Measurements from ENCODE around the gene PLEKHM2.

GRCh38 chr1:15719381-15720120 lies 35.4 kb downstream of the PLEKHM2 start:
- TF ChIP-seq, protein P1, sequence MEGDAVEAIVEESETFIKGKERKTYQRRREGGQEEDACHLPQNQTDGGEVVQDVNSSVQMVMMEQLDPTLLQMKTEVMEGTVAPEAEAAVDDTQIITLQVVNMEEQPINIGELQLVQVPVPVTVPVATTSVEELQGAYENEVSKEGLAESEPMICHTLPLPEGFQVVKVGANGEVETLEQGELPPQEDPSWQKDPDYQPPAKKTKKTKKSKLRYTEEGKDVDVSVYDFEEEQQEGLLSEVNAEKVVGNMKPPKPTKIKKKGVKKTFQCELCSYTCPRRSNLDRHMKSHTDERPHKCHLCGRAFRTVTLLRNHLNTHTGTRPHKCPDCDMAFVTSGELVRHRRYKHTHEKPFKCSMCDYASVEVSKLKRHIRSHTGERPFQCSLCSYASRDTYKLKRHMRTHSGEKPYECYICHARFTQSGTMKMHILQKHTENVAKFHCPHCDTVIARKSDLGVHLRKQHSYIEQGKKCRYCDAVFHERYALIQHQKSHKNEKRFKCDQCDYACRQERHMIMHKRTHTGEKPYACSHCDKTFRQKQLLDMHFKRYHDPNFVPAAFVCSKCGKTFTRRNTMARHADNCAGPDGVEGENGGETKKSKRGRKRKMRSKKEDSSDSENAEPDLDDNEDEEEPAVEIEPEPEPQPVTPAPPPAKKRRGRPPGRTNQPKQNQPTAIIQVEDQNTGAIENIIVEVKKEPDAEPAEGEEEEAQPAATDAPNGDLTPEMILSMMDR (IDR thresholded peaks at IDR 0.05; ENCODE audit: poor library complexity), result peak; percentile 5
- TF ChIP-seq EZH2 (IDR thresholded peaks at IDR 0.05; ENCODE audit: borderline replicate concordance), result no peak

All from hepatocyte (in vitro differentiated cells).